ENCODE data around the gene GAS6.

The GAS6 gene

DNA sequence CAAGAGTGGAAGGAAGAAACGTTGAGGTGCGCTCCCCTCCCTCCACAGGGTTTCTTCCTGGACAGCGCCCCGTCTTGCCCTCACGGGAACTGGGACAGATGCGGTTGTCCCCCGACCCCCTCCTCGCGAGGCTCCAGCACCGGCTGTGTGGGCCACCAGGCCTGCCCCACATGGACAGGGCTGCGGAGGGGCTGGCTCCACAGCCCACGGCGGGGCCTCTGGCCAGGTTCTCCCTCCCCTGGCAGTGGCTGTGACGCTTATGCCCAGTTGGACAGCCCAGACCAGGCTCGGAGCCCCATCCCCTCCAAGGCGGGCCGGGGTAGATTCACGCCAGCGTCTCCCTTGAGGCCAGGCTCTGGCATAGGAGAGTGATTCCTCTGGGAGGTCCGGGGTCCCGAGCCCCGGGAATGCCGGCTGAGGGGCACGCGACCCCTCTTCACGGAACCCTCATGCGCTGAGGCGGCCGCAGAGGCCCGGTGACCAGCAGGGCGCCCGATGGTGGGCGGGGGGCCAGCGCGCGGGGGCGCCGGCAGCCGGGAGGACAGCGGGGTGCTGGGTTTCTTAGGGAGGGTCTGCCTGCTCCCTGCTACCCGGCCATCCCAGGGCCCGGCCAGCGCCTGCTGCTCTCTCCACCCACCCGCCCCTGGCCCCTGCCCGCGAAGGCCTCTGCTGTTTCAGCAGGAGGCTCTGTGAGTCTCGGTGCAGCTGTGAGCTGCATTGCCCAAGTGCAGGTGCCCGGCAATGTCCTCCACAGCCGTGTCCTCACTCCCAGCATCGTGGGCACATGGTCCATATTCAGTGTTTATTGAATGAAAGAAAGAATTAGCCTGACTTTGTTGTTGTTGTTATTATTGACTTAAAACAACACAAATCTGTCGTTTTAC is 20.3 kb upstream of the GAS6 start:
- TF ChIP-seq, protein P1, sequence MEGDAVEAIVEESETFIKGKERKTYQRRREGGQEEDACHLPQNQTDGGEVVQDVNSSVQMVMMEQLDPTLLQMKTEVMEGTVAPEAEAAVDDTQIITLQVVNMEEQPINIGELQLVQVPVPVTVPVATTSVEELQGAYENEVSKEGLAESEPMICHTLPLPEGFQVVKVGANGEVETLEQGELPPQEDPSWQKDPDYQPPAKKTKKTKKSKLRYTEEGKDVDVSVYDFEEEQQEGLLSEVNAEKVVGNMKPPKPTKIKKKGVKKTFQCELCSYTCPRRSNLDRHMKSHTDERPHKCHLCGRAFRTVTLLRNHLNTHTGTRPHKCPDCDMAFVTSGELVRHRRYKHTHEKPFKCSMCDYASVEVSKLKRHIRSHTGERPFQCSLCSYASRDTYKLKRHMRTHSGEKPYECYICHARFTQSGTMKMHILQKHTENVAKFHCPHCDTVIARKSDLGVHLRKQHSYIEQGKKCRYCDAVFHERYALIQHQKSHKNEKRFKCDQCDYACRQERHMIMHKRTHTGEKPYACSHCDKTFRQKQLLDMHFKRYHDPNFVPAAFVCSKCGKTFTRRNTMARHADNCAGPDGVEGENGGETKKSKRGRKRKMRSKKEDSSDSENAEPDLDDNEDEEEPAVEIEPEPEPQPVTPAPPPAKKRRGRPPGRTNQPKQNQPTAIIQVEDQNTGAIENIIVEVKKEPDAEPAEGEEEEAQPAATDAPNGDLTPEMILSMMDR (IDR thresholded peaks at IDR 0.05; ENCODE audit: extremely low read depth, insufficient read depth, missing control alignments): no peak
- DNase-seq (ENCODE audit: low spot score): no peak
- in situ Hi-C loops (cut with MboI; ENCODE audit: low pct_unique_long_range_greater_than_20kb, low sequenced_read_pairs, unreplicated experiment): no loop called here

DNA sequence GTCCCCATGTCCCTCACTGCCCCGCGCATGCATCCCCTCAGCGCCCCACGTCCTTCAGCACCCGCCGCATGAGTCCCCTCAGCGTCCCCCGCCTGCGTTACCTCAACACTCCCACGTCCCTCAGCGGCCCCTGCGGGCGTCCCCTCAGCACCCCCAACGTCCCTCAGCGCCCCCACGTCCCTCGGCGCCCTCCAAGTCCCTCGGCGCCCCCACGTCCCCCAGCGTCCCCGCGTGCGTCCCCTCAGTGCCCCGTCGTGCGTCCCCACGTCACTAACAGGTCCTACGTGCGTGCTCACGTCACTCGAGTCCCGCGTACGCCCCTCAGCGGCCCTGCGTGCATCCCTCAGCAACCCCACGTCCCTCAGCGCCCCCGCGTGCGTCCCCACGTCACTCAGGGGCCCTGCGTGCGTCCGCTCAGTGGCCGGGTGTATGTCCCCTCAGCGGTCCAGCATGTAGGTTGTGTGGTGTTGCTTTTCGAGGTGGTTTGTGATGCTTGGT is 19.5 kb upstream of the GAS6 start:
- in situ Hi-C loops (cut with MboI; ENCODE audit: low pct_unique_long_range_greater_than_20kb, low sequenced_read_pairs, unreplicated experiment): no loop called here
- TF ChIP-seq, protein P1 (IDR thresholded peaks at IDR 0.05; ENCODE audit: extremely low read depth, insufficient read depth, missing control alignments): no peak
- no peak for DNase-seq (ENCODE audit: low spot score)

DNA sequence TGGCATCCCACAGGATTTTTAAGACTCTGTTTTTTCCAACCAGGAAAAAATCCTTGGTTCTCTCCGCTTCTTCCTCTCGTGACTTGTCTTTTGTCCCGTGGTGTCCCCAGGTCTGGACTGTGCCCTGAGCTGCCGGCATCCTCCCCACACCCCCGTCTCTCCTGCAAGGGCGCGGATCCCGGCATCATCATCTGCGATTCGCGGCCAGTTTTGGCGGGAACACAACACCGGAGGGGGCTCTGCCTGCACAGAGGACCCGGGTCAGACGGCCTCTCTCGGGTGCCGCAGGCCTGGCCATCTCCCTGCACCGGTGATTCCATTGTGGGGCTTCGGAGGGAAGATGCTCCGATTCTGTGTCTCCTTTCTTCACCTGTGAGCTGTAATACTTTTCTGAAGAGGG is 18.8 kb upstream of the GAS6 start:
- TF ChIP-seq, protein P1 (IDR thresholded peaks at IDR 0.05; ENCODE audit: extremely low read depth, insufficient read depth, missing control alignments): no peak
- in situ Hi-C loops (cut with MboI; ENCODE audit: low pct_unique_long_range_greater_than_20kb, low sequenced_read_pairs, unreplicated experiment): no loop called here
- DNase-seq (ENCODE audit: low spot score): peak; percentile 17

DNA sequence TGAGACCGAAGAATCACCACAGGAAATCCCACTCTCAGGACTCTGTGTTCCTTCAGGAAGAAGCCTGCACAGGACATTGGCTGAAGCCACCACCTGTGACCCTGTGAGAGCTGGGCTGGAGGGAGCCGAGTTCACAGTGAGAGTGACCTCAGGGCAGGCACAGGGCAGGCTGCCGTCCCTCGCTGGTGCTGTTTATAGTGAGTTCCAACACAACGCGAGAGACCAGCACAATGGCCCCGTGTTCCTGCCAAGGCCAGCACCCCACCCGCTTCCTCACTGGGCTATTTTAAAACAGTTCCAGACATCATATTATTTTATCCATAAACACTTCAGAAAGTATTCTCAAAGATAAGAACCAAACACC is 18.4 kb upstream of the GAS6 start:
- in situ Hi-C loops (cut with MboI; ENCODE audit: low pct_unique_long_range_greater_than_20kb, low sequenced_read_pairs, unreplicated experiment): no loop called here
- DNase-seq (ENCODE audit: low spot score): peak; percentile 16
- TF ChIP-seq, protein P1 (IDR thresholded peaks at IDR 0.05; ENCODE audit: extremely low read depth, insufficient read depth, missing control alignments): no peak

DNA sequence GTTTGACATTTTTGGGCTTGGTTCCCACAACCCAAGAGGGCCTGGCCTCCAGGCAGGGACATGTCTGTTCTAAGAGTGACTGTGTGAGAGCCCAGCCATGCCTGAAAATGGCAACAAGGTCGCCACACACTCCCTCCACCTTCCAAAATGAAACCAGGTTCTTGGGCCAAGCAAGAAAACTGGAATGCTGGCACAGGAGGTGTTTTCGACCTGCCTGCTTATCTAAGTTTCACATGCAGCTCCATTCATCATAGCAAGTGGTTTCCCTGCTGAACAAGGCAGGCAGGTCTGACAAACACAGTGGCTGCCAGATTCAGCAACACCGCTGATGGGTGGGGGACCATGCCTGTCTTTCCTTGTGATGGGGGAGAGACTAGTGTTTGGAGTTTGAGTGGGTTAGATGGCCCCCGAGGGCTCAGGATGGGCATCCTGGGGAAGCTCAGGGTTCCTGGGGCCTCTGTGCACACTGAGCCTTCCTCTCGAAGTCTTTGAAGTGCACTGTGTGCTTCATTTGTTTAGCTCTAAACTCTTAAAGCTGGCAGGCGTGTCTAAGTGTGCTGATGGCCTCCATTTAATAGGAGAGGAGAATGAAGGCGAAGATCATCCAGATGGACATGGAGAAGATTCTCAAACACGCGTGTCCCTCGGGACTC is 17.9 kb upstream of the GAS6 start:
- in situ Hi-C loops (cut with MboI; ENCODE audit: low pct_unique_long_range_greater_than_20kb, low sequenced_read_pairs, unreplicated experiment): no loop called here
- TF ChIP-seq, protein P1 (IDR thresholded peaks at IDR 0.05; ENCODE audit: extremely low read depth, insufficient read depth, missing control alignments): no peak

DNA sequence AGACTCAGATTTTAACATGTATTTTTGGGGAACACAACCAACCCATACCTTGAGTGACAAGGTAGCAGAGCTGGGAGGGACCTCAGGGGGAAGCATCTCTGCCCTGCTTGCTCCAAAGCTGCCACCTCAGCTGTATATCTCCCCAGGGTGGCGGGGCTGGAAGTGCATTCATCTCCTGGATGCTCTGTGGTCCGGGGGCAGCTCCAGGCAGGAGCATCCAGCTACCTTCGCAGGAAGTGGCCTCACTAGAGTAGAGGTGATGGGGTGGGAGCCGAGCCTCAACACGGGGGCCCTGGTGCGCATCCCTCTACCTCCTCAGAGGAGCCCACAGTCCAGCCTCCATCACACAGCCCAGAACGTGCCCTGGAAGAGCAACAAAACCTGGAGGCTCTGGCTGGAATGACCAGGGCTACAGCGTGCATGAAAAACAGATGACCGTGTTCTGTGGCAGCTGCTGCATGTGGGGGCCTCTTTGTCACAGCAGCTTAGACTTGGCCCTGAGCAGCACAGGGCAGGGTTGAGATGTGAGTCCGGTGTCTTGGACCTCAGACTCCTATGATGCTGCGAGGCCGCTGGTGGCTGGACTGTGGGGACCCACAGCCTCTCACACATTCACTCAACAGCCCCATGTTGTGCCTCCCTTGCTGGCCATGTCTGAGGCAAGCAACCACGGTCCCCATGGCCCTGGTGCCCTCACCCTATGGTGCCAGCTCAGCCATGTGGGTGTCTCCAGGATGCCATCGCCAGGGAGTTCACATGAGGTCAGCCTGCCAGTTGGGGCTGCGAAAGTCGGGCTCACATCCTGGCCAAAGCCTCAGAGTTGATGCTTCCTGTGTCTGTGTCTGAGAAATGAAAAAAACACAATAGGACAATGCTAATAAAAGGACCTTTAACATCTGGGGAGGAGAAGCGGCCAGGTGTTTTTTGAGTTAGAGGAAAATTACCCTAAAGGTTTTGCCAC is 17.1 kb upstream of the GAS6 start:
- TF ChIP-seq, protein P1 (IDR thresholded peaks at IDR 0.05; ENCODE audit: extremely low read depth, insufficient read depth, missing control alignments): no peak
- in situ Hi-C loops (cut with MboI; ENCODE audit: low pct_unique_long_range_greater_than_20kb, low sequenced_read_pairs, unreplicated experiment): no loop called here
- peak; percentile 13 for DNase-seq (ENCODE audit: low spot score)

More for the DNA sequence above, 17.9 kb upstream of the GAS6 start:
- DNase-seq (ENCODE audit: low spot score): peak; percentile 37

Data from GM13977 (cell line).